Forelimb muscle (tissue), 1 donor: ENCODE data around the gene VAT1L. TPM values are rescaled to one million over a fixed set of nuclear protein-coding genes. Genes with fewer than 3 reads are reported as not detected.
A peak's percentile ranks its signal among the peaks of the same experiment; 100 is the strongest.

Experiments
- DNase-seq: peaks from one replicate; pipeline ENCODE4 v3.0.0-alpha.2; 2013; ENCODE audit warnings: low read depth
- polyA plus RNA-seq: library from polyadenylated mRNA; unstranded; fragments of 120-200 nt; gene quantifications from one replicate; pipeline ENCODE4 v1.2.1, GENCODE V29; 2013; ENCODE audit not compliant: insufficient read length

VAT1L gene
- polyA plus RNA-seq, 1 donor: 6.7 TPM

GRCh38 chr16:77993111-77993985, 205.0 kb downstream of the VAT1L start:
- DNase-seq: peak; percentile 80

GRCh38 chr16:77995843-77996455, 207.6 kb downstream of the VAT1L start:
- DNase-seq: no peak

DNA sequence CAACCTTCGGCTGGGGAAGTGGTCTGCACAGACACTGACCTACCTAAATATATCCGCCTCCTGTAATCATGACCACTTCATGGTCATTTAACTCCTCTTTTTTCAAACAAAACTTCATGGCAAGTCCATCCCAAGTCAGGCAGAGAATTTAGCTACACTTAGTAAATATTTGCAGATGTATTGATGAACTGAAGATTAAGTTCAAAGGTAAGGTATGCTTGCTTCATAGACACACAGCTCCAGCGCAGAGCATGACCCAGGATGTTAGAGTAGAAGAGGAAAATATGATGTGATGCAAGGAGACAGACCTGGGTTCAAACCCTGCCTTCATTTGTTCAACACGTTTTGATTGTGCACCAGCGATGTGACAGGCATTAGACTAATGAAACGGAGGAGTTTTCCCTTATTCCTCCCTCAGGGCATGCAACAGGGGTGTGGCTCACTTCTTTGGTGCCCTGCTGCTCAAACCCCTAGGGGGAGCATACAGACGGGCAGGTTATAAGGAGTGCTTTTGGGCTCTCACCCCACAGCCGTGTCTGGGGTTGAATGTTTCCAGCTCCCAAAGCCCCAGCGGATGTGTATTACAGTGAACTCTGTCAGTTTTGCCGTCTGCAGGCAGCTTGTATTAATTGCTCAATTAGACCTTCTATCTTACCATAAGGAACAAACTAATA, 210.1 kb downstream of the VAT1L start:
- DNase-seq: no peak

DNA sequence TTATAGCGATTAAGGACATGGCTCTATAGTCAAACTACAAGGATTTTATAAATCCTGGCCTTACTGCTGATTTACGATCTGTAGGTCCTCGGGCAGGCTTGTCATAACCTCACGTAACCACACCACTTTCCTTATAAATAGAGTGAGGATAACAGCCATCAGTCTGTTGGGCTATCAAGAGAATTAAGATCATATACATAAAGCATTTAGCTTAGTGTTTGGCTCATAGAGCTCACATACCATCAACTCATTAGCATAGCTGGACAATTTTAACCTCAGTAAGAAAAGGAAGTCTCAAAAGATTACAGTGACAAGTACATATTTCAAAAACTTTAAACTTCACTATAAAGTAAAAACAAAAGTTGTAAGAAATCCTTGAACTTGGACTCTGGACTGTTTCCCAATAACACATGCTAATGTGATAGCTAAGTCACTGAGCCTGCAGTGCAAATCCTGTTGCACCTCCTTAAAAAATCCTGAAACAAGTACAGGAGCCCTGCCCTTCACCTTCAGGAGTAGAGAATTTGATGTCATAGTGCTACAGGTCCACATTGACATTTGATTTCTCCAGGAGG, 213.2 kb downstream of the VAT1L start:
- DNase-seq: no peak

- no peak for DNase-seq
Observed at GRCh38 chr16:78002915-78003538, 214.7 kb downstream of the VAT1L start.

GRCh38 chr16:78004517-78004916, 216.2 kb downstream of the VAT1L start:
- DNase-seq: no peak

- no peak for DNase-seq
Observed at GRCh38 chr16:78005881-78006280, 217.5 kb downstream of the VAT1L start.

GRCh38 chr16:78007121-78007520, 218.8 kb downstream of the VAT1L start:
- DNase-seq: no peak

DNA sequence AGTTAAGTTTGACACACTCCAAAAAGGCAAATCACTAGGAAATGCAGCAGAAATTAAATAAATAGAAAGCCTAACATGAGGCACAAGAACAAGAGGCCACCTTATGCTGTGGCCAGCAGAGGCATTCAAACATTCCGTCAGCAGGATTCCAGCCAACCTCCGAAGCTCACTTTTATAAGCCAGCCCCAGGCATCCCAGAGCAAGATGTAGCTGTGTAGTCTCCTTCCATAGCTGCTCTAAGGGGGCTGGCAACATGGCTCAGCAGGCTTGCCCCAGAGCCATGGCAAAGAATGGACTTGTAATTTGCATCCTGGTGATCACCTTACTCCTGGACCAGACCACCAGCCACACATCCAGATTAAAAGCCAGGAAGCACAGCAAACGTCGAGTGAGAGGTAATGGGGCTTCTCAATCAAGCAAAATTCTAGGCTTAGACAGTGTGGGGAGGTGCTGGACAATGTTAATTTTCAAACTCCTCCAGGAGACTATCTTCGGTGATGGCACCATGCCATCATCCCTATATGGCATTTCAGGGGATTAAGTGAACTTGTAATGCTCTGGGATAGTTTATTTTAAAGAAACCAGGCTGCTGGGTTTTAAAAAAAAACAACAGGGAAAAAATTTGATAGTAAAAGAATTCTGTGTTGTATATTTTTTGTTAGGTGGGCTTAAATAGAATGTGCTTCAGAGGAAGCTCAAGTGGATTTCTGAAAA, 234.1 kb downstream of the VAT1L start, which contains the start of gene CLEC3A:
Gene CLEC3A (plus strand): TSS at position 202 of the 714 bp plus-strand sequence. CDS start 79 bp downstream, at position 281.
- DNase-seq: no peak

GRCh38 chr16:78024159-78024558, 235.8 kb downstream of the VAT1L start:
- DNase-seq: no peak

DNA sequence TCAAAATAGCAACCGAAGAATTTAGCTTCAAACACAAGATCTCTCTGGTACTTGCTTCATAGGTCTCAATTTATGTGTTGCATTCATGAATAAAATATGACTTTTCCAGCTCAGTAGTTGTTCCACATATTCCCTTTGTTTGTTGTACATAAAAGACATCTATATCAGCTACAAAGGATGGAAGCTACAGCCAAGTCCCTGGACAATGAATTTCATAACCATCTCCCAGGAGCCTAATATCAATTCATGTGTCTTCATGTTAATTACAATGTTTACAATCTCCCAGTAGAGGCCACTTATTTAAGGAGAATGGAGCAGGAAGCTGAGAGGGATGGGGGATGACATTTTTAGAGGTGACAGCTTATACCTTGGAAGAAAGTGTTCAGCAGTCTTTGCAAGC, 237.3 kb downstream of the VAT1L start:
- DNase-seq: no peak

DNA sequence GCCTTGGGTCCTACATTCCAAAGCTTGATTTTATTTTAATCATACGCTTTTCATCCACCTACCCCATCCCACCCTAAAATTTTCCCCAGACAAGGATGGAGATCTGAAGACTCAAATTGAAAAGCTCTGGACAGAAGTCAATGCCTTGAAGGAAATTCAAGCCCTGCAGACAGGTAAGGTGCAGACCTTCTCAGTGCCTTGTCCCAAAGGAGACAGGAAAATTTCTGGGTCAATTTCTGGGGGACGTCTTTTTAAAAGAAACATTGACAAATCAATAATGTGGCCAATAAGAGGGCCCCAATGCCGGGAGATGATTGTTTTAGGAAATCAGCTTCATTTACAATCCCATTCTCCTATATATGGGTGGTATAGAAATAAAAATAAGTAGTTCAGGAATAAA, 239.7 kb downstream of the VAT1L start:
- no peak for DNase-seq

Other genes with a start within 250 kb of the VAT1L start
- gene NUDT7, start 66.0 kb upstream of the VAT1L start, polyA plus RNA-seq: 7.5 TPM
- gene CLEC3A, start 234.0 kb downstream of the VAT1L start, polyA plus RNA-seq: not detected